Esophagus muscularis mucosa (tissue), 4 donors: Measurements from ENCODE around the gene CAMSAP1. TPM values are rescaled to one million over a fixed set of nuclear protein-coding genes. Genes with fewer than 3 reads are reported as not detected.
A peak's percentile ranks its signal among the peaks of the same experiment; 100 is the strongest.

ENCODE experiments used
- DNase-seq: peaks from one replicate; pipeline ENCODE4 v3.0.0-alpha.2; 2017; ENCODE audit errors: extremely low spot score
- H3K27ac ChIP-seq, 4 donors: fragments of 200-600 bp; sonication (generic); replicated peaks in 1 of 4; 1 replicate in 3 of 4; 2 replicates in 1 of 4; pipeline ENCODE4 v1.5.1; 2016 to 2019; ENCODE audit warnings: mild to moderate bottlenecking in 1 of 4
- H3K27me3 ChIP-seq, 4 donors: fragments of 200-600 bp; sonication (generic); one replicate each; pipeline versions ENCODE4 v1.5.1 to v1.6.0; 2016 to 2019
- H3K36me3 ChIP-seq, 4 donors: fragments of 200-600 bp; sonication (generic); one replicate each; pipeline ENCODE4 v1.5.1; 2016 to 2019
- H3K4me1 ChIP-seq, 4 donors: fragments of 200-600 bp; sonication (generic); one replicate each; pipeline ENCODE4 v1.5.1; 2016 to 2019
- H3K4me3 ChIP-seq, 4 donors: fragments of 200-600 bp; sonication (generic); 1 replicate in 2 of 4; 2 replicates in 2 of 4; pipeline ENCODE4 v1.5.1; 2016 to 2019; ENCODE audit warnings: mild to moderate bottlenecking in 4 of 4, moderate library complexity in 1 of 4
- H3K9me3 ChIP-seq, 4 donors: fragments of 200-600 bp; sonication (generic); 1 replicate in 3 of 4; 2 replicates in 1 of 4; pipeline ENCODE4 v1.5.1; 2016 to 2019
- CTCF ChIP-seq, 3 experiments: fragments of 200-600 bp in 2 of 3; fragments of 450-650 bp in 1 of 3; sonication (generic) in 2 of 3; IDR thresholded peaks; one replicate each; pipeline ENCODE4 v1.5.1; 2017 to 2019; ENCODE audit warnings: antibody characterized with exemption in 3 of 3, mild to moderate bottlenecking in 2 of 3, moderate library complexity in 1 of 3
- EP300 ChIP-seq: sonication (generic); formaldehyde crosslinking; IDR thresholded peaks from one replicate; pipeline ENCODE4 v1.6.1; 2017; ENCODE audit warnings: antibody characterized with exemption
- POLR2A ChIP-seq: fragments of 450-650 bp; IDR thresholded peaks from one replicate; pipeline ENCODE4 v1.6.1; 2017; ENCODE audit warnings: antibody characterized with exemption, moderate library complexity, mild to moderate bottlenecking, low read depth
- POLR2AphosphoS5 ChIP-seq, 2 donors: sonication (generic); formaldehyde crosslinking; IDR thresholded peaks; one replicate each; pipeline ENCODE4 v1.6.1; 2017; ENCODE audit warnings: antibody characterized with exemption in 2 of 2
- WGBS: methylation state at CpG from one replicate; pipeline ENCODE4 v1.1.5; 2018; 5-methylcytosine and 5-hydroxymethylcytosine counted together
- intact Hi-C: fragments of 100-400 bp; cut with DNase I; formaldehyde crosslinking; loops from one replicate; pipeline ENCODE4 v1.15.1; 2023
- total RNA-seq, 4 donors: library from RNA; depleted of rRNA; stranded (reverse); fragments of >200 nt; gene quantifications; one replicate each; pipeline versions ENCODE4 v1.1.0 to v1.2.1, GENCODE V29; 2016

CAMSAP1 gene
- total RNA-seq, result 10 to 100 TPM; 21.0 to 52.7 (median 30.5) TPM

- H3K9me3 ChIP-seq, result peaks cover 0 to 5% (median 0%) of the 10 kb centered on the region in 4 donors
- peak within 1 kb of the TSS; percentile 83 to 93 (median 92) for H3K4me3 ChIP-seq
- intact Hi-C loops, result loop anchor here (2.0 kb wide), 1 partner anchor 53 kb away; the partner anchor contains the start of gene UBAC1
- H3K4me1 ChIP-seq, result peaks cover 41 to 61% (median 47%) of the 10 kb centered on the region in 4 donors
- peaks cover 0 to 23% (median 17%) of the 10 kb centered on the region in 4 donors for H3K36me3 ChIP-seq
- TF ChIP-seq CTCF (IDR thresholded peaks at IDR 0.05) (no peak), POLR2A (peak; percentile 45), POLR2AphosphoS5 (IDR thresholded peaks at IDR 0.05) (peak; percentile 59 to 83), EP300 (no peak)
- peak; percentile 97 for DNase-seq
- H3K27me3 ChIP-seq, result no peaks in the 10 kb centered on the region
- H3K27ac ChIP-seq, result peak within 1 kb of the TSS; percentile 78 to 86 (median 82)
- WGBS, result no CpG with 5 or more reads among the region's 91 CpGs
These were observed at the start of gene CAMSAP1 for GRCh38 chr9:135907431-135908092. CAMSAP1 (minus strand) TSS chr9:135907546; CDS start chr9:135907159, 387 bp downstream.

GRCh38 chr9:135956802-135957174, 49.4 kb upstream of the CAMSAP1 start:
- Histone ChIP-seq H3K27ac (no peak overlapping the region), H3K36me3 (peaks cover 21 to 38% (median 31%) of the 10 kb centered on the region in 4 donors), H3K4me1 (peaks cover 26 to 51% (median 37%) of the 10 kb centered on the region in 4 donors), H3K9me3 (no peaks in the 10 kb centered on the region), H3K27me3 (no peaks in the 10 kb centered on the region), H3K4me3 (no peak overlapping the region)
- no peak for DNase-seq
- WGBS, result 87% methylated on average over 7 of the region's 8 CpGs
- TF ChIP-seq EP300 (no peak), POLR2AphosphoS5 (IDR thresholded peaks at IDR 0.05) (no peak), POLR2A (no peak), CTCF (IDR thresholded peaks at IDR 0.05) (no peak)
- intact Hi-C loops, result loop anchor here (10.0 kb wide), 1 partner anchor 92 kb away; no protein-coding TSS in a partner anchor

GRCh38 chr9:135955934-135956801, 48.8 kb upstream of the CAMSAP1 start:
- no peaks in the 10 kb centered on the region for H3K27me3 ChIP-seq
- no peak overlapping the region for H3K27ac ChIP-seq
- peaks cover 21 to 44% (median 37%) of the 10 kb centered on the region in 4 donors for H3K36me3 ChIP-seq
- no peak overlapping the region for H3K4me3 ChIP-seq
- WGBS, result 82% methylated on average over 23 of the region's 32 CpGs
- intact Hi-C loops, result loop anchor here (10.0 kb wide), 1 partner anchor 91 kb away; no protein-coding TSS in a partner anchor
- H3K9me3 ChIP-seq, result no peaks in the 10 kb centered on the region
- peaks cover 21 to 46% (median 34%) of the 10 kb centered on the region in 4 donors for H3K4me1 ChIP-seq
- no peak for DNase-seq
- TF ChIP-seq CTCF (IDR thresholded peaks at IDR 0.05), result no peak
- no peak for TF ChIP-seq EP300
- TF ChIP-seq POLR2AphosphoS5 (IDR thresholded peaks at IDR 0.05), result no peak
- TF ChIP-seq POLR2A, result no peak

GRCh38 chr9:135952664-135953206, 45.4 kb upstream of the CAMSAP1 start:
- TF ChIP-seq EP300 (no peak), POLR2A (no peak), POLR2AphosphoS5 (IDR thresholded peaks at IDR 0.05) (no peak), CTCF (IDR thresholded peaks at IDR 0.05) (no peak)
- DNase-seq, result no peak
- 93% methylated on average over 22 of the region's 22 CpGs for WGBS
- peaks cover 0 to 17% (median 10%) of the 10 kb centered on the region in 4 donors for H3K4me1 ChIP-seq
- no peaks in the 10 kb centered on the region for H3K27me3 ChIP-seq
- no peak overlapping the region for H3K27ac ChIP-seq
- H3K9me3 ChIP-seq, result no peaks in the 10 kb centered on the region
- H3K4me3 ChIP-seq, result no peak overlapping the region
- H3K36me3 ChIP-seq, result peaks cover 30 to 79% (median 71%) of the 10 kb centered on the region in 4 donors
- intact Hi-C loops, result loop anchor here (10.0 kb wide), 1 partner anchor 88 kb away; no protein-coding TSS in a partner anchor
